CD4-positive, alpha-beta T cell treated with Interleukin-12 subunit alpha and Interleukin-12 subunit beta, for 1 hour (primary cell): ENCODE measurements around the gene DDX50.
"Not testable (repeated sequence)": the region's sequence is repeated elsewhere in the genome, so short reads cannot be mapped to it uniquely, and the experiment has no call there.

Experiments used
- DNase-seq: peaks from one replicate; pipeline ENCODE4 v3.0.0-alpha.2; 2020

The DDX50 gene

GRCh38 chr10:68901105-68901927, at the start of gene DDX50:
Gene DDX50, plus strand, starts transcription at chr10:68901315. Its CDS starts 70 bp downstream, at chr10:68901385.
- DNase-seq: peak; percentile 97

- no peak for DNase-seq
Measured at GRCh38 chr10:68856352-68856751, 44.8 kb upstream of the DDX50 start.

- DNase-seq: no peak
Measured at GRCh38 chr10:68857005-68857404, 44.1 kb upstream of the DDX50 start.

GRCh38 chr10:68861253-68861652, 39.9 kb upstream of the DDX50 start:
- DNase-seq: no peak

GRCh38 chr10:68864611-68865010, 36.5 kb upstream of the DDX50 start:
- no peak for DNase-seq

- DNase-seq: not testable (repeated sequence)
Measured at GRCh38 chr10:68868173-68868572, 32.9 kb upstream of the DDX50 start.

- DNase-seq: no peak
Measured at GRCh38 chr10:68869623-68870022, 31.5 kb upstream of the DDX50 start.

GRCh38 chr10:68870061-68870460, 31.1 kb upstream of the DDX50 start:
- no peak for DNase-seq

- DNase-seq: no peak
Measured at GRCh38 chr10:68870545-68871104, 30.5 kb upstream of the DDX50 start.

- DNase-seq: no peak
Measured at GRCh38 chr10:68871105-68871711, 29.9 kb upstream of the DDX50 start.

- no peak for DNase-seq
Measured at GRCh38 chr10:68871731-68872342, 29.3 kb upstream of the DDX50 start.

- no peak for DNase-seq
Measured at GRCh38 chr10:68876246-68877138, 24.6 kb upstream of the DDX50 start.

- DNase-seq: no peak
Measured at GRCh38 chr10:68877482-68878110, 23.5 kb upstream of the DDX50 start.

GRCh38 chr10:68878496-68878895, 22.6 kb upstream of the DDX50 start:
- no peak for DNase-seq

- DNase-seq: no peak
Measured at GRCh38 chr10:68879628-68880027, 21.5 kb upstream of the DDX50 start.

- no peak for DNase-seq
Measured at GRCh38 chr10:68880181-68880580, 20.9 kb upstream of the DDX50 start.

GRCh38 chr10:68895041-68895440, 6.1 kb upstream of the DDX50 start:
- DNase-seq: no peak

GRCh38 chr10:68897336-68897741, 3.8 kb upstream of the DDX50 start:
- DNase-seq: peak; percentile 58

- no peak for DNase-seq
Measured at GRCh38 chr10:68899186-68899745, 1.8 kb upstream of the DDX50 start.

GRCh38 chr10:68900427-68901104, 549 bp upstream of the DDX50 start:
- no peak for DNase-seq

GRCh38 chr10:68902382-68902781, 1.3 kb downstream of the DDX50 start:
- no peak for DNase-seq
